SK-N-SH (cell line): ENCODE measurements around the gene CMTM2.

Source experiments
- GABPA ChIP-seq: IDR thresholded peaks from 2 replicates; pipeline ENCODE4 v1.4.0; 2012; ENCODE audit warnings: low read depth, mild to moderate bottlenecking
- RFX5 ChIP-seq: IDR thresholded peaks from 2 replicates; pipeline ENCODE4 v1.6.1; 2012; ENCODE audit warnings: mild to moderate bottlenecking, improper control_type of control experiment, low read length
- TF ChIP-seq, protein P1 (sequence below): fragments of 200-600 bp; sonication (generic); IDR thresholded peaks from 2 replicates; pipeline ENCODE4 v1.6.1; 2017; ENCODE audit warnings: antibody characterized with exemption, mild to moderate bottlenecking, moderate library complexity

DNA sequence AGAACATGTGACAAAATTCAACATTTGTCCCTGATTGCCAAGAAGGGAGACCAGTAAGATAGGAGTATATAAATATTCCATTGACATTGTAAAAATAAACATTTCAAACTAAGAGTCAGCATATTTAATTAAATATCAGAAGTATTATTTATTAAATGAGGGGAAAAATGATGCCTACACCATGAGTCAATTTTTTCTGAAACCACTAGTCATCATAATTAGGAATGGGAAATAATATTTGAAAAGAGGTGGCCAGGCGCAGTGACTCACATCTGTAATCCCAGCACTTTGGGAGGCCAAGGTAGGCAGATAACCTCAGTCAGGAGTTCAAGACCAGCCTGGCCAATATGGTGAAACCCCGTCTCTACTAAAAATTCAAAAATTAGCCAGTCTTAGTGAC lies 10.9 kb upstream of the CMTM2 start:
- TF ChIP-seq, protein P1, sequence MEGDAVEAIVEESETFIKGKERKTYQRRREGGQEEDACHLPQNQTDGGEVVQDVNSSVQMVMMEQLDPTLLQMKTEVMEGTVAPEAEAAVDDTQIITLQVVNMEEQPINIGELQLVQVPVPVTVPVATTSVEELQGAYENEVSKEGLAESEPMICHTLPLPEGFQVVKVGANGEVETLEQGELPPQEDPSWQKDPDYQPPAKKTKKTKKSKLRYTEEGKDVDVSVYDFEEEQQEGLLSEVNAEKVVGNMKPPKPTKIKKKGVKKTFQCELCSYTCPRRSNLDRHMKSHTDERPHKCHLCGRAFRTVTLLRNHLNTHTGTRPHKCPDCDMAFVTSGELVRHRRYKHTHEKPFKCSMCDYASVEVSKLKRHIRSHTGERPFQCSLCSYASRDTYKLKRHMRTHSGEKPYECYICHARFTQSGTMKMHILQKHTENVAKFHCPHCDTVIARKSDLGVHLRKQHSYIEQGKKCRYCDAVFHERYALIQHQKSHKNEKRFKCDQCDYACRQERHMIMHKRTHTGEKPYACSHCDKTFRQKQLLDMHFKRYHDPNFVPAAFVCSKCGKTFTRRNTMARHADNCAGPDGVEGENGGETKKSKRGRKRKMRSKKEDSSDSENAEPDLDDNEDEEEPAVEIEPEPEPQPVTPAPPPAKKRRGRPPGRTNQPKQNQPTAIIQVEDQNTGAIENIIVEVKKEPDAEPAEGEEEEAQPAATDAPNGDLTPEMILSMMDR = no peak
- no peak for TF ChIP-seq GABPA
- TF ChIP-seq RFX5 = no peak
